NCI-H1694 treated with DMSO at 0.1 percent for 48 hours (cell line): ENCODE measurements around the gene COMMD7.
A peak's percentile ranks its signal among the peaks of the same experiment; 100 is the strongest.
"Not testable (repeated sequence)": the region's sequence is repeated elsewhere in the genome, so short reads cannot be mapped to it uniquely, and the experiment has no call there.

Source experiments
- DNase-seq: peaks from one replicate; lab custom pipeline; 2025; lab: John Stamatoyannopoulos, UW

The COMMD7 gene

GRCh38 chr20:32728435-32728834 lies 14.8 kb downstream of the COMMD7 start:
- DNase-seq = not testable (repeated sequence)

GRCh38 chr20:32727683-32728082 lies 15.6 kb downstream of the COMMD7 start:
- DNase-seq = no peak

- no peak for DNase-seq
Measured at GRCh38 chr20:32718749-32719348, 24.4 kb downstream of the COMMD7 start.

- no peak for DNase-seq
Measured at GRCh38 chr20:32711346-32711745, 31.9 kb downstream of the COMMD7 start.

GRCh38 chr20:32709632-32710121 lies 33.6 kb downstream of the COMMD7 start:
- DNase-seq = no peak

DNA sequence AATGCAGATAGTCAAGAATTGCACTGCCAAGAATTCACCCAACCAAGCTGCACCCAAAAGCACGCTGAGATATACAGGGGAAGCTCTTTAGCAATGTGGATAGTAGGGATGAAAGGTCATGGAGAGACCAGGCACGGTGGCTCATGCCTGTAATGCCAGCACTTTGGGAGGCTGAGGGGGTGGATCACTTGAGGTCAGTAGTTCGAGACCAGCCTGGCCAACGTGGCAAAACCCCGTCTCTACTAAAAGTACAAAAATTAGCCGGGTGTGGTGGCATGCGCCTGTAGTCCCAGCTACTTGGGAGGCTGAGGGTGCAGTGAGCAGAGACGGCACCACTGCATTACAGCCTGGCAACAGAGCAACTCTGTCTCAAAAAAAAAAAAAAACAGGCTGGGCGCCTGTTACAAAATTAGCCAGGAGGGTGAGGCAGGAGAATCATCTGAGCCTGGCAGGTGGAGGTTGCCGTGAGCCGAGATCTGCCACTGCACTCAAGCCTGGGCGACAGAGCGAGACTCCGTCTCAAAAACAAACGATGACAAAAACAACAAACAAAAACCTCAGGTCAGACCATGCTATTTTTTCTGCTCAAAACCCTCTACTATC lies 34.1 kb downstream of the COMMD7 start:
- not testable (repeated sequence) for DNase-seq

DNA sequence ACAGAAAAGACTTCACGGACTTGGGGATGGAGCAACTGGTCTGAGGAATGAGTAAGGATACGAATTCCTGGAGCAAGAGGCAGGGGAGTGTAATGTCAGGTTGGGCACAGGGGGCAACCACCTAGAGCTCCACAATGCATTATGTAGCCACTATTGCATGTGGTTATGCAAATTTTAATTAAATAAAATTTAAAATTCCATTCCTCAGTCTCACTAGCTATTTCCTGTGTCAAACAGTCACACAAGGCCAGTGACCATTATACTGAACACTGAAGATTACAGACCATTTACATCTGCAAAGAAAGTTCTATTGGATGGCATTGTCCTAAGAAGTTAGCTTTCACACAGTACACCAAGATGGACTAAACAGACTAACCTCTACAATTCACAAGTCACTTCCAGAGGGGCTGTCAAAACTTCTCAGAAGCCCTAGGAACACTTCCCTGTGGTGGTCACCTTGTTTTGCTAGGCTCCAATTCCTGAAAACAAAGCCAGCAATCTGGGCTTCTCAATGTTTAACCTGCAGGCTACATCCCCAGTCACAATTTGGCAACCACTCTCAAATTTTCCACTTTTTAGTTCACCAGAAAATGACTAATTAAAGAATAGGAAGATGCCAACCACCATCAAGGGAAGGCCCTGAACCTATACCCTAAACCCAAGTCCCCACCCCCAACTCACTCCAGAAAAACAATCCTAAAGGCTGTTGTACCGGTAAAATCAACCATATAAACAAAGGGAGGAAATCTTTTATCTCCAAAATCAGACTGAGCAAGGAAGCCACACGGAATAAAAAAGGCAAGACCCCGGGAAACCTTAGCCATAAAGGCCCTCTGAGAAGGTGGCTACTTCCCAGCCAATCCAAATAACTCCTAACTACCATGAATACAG lies 35.3 kb downstream of the COMMD7 start:
- no peak for DNase-seq

DNA sequence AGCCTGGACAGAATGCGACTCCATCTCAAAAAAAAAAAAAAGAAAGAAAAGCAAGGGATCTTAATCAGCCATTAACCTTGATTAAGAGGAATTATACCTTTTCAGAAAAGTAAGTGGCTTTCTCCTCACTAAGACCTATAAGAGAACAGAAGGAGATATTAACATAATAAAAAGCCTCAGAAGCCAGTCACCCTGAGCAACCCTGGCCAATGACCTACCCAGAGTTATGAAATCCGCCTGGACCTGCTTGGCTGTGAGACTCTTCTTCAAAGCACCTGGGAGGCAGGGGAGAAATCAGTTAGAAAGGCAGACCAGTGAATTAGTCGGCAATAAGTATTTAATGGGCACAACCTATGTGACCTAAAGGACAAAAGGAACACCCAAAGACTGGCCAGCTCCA lies 36.8 kb downstream of the COMMD7 start:
- no peak for DNase-seq

DNA sequence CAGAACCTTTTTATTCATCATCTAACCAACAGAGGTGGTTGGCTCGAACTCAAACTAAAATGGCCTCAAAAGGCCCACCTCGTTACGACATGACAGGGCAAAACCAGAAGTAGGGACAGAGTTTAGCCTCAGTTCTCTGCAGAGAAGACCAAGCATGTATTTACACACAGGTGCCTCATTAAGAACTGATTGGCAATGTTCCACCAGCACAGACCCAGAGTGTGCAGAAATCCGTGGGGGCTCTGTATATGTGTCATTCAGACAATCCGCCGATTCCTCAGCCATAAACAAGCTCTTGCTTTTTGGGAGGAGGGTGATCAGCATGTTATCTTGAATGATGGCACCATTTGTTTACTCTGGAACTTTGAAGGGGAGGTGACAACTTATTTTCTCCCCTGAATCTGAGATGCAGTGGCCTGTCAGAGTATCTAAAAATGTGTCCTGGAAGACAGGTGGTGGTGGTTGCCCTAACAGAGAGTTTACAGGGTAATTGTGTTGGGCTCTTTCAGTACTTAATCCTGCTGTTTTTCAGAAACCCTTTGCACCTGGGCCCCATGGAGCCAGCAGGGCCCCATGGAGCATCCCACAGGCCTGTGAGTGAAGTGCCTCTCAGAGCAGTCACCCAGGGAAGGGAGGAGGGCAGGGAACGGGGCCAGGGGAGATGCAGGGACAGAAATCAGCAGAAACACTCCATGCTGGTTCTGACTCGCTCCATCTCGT lies 40.4 kb downstream of the COMMD7 start:
- peak; percentile 2 for DNase-seq

GRCh38 chr20:32697608-32698007 lies 45.7 kb downstream of the COMMD7 start:
- DNase-seq = no peak

GRCh38 chr20:32695089-32695488 lies 48.2 kb downstream of the COMMD7 start:
- no peak for DNase-seq

- not testable (repeated sequence) for DNase-seq
Measured at GRCh38 chr20:32688966-32689365, 54.3 kb downstream of the COMMD7 start.

- DNase-seq = no peak
Measured at GRCh38 chr20:32687180-32687532, 56.1 kb downstream of the COMMD7 start.

DNA sequence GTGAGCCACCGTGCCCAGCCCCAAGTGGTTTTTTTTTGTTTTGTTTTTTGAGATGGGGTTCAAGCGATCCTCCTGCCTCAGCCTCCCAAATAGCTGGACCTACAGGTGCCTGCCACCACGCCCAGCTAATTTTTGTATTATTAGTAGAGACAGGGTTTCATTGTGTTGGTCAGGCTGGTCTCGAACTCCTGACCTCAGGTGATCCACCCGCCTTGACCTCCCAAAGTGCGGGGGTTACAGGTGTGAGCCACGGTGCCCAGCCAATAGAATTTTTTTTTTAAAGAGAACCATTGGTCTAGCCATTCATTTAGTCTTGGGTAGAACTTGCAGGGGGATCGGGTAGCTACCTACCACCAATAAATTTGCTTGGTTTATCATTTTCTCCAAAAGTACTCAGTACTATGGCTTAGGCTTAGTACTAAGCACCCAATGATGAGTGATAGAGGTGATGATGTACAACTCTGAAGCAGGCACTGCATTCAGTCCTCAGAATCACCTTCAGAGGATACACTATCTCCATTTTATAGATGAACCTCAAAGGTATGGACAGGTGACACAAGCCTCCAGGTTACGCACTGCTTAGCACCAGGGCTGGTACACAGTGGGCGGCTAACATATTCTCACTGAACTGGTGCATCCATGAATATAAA lies 56.6 kb downstream of the COMMD7 start:
- no peak for DNase-seq

- DNase-seq = no peak
Measured at GRCh38 chr20:32685541-32686529, 57.4 kb downstream of the COMMD7 start.

DNA sequence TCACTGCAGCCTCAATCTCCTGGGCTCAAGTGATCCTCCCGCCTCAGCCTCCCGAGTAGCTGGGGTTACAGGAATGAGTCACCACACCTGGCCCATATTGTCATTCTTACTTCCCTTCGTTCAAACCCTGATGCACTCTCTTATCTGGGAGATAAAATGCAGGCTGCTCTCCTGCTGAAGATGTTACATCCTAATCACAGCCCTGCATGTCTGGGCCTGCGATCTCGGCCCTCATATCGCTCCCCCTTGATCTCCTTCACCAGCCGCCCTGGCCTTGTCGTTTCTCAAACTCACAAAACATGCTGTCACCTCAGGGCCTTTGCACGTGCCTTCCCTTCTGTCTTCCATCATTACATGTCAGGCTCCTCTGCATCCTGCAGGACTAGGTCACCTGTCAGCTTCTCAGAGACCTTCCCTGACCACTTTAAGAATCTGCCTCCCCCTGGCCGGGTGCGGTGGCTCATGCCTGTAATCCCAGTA lies 60.7 kb downstream of the COMMD7 start:
- DNase-seq = no peak

DNA sequence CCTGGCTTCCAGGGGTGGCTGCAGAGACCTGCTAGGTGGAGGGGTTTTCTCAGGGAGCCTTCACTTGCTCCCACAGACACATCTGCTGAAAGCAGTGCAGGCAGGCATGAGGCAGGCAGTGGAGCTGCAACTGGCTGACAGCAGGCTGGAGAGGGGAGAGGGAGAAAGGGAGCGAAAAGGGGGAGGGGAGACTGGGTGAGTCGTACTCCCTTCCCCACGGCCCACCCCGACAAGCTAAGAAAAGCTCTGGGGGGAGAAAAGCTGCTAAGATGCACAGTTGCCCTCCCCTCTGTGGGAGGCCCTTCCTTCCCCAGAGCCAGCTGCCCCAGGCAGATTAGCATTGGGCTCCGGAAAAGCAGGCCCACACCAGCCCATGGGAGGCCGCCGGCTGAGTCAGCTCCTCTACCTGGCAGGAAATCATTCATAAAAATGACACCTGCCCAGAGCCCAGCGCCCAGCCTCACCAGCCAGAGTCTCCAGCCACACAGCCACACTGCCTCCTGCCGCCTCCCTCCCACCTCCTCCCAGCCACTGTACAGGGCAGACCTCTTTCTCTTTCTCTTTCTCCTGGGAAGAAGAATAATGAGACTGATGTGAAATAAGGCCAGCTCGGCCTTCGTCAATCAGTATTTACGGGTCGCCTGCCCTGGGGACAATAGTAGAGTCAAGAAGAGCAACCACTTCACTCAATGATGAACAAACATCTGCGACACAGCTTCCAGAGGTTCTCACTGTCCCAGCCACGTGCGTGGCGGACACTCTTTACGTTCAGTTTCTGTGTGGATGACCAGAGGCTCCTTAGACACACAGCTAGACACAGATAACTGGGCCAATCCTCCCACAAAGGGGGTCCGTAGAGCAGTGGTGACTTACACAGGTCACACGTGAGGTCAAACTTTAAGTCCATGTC lies 61.8 kb downstream of the COMMD7 start:
- DNase-seq = peak; percentile 18

GRCh38 chr20:32680544-32681174 lies 62.6 kb downstream of the COMMD7 start:
- no peak for DNase-seq

- peak; percentile 69 for DNase-seq
Measured at GRCh38 chr20:32678948-32679347, 64.3 kb downstream of the COMMD7 start.
